ENCODE results near the gene FGF8. TPM values are rescaled to one million over a fixed set of nuclear protein-coding genes. Genes with fewer than 3 reads are reported as not detected.
A peak's percentile ranks its signal among the peaks of the same experiment; 100 is the strongest.

The FGF8 gene
- total RNA-seq, 1 donor from 2014 or later, result 17.6 TPM

GRCh38 chr10:101732096-101732495, 43.8 kb downstream of the FGF8 start:
- H3K27ac ChIP-seq, result no peak overlapping the region
- DNase-seq (ENCODE audit: low spot score), result no peak
- H3K27me3 ChIP-seq, result no peaks in the 10 kb centered on the region
- H3K79me2 ChIP-seq (ENCODE audit: low read depth), result no peaks in the 10 kb centered on the region
- Mint-ChIP-seq H3K4me1 (peaks cover 14% of the 10 kb centered on the region), H3K27me3 (ENCODE audit: insufficient read depth, low read depth) (peaks cover 13% of the 10 kb centered on the region), H3K9me3 (no peaks in the 10 kb centered on the region), H3K27ac (no peak overlapping the region), H3K36me3 (peaks cover 2% of the 10 kb centered on the region), H3K4me3 (no peak overlapping the region)
- no peak for TF ChIP-seq EZH2phosphoT487 (IDR thresholded peaks at IDR 0.05)
- no peak for TF ChIP-seq CTCF (IDR thresholded peaks at IDR 0.05)
- no peak for TF ChIP-seq EZH2 (IDR thresholded peaks at IDR 0.05)
- no peak overlapping the region for H3K4me3 ChIP-seq
- H3K4me2 ChIP-seq, result no peak overlapping the region
- no peak overlapping the region for H2AFZ ChIP-seq (replicated peaks)
- H3F3A ChIP-seq (ENCODE audit: low read depth), result peaks cover 25% of the 10 kb centered on the region
- no peaks in the 10 kb centered on the region for H4K20me1 ChIP-seq (ENCODE audit: low read depth)
- no peaks in the 10 kb centered on the region for H3K36me3 ChIP-seq
- no peaks in the 10 kb centered on the region for H3K9me3 ChIP-seq (ENCODE audit: low read depth)
- H3K9ac ChIP-seq, result no peak overlapping the region
- H3K4me1 ChIP-seq, result peaks cover 26% of the 10 kb centered on the region

GRCh38 chr10:101726115-101726387, 49.9 kb downstream of the FGF8 start:
- Histone ChIP-seq H3K4me3 (no peak overlapping the region), H3K79me2 (ENCODE audit: low read depth) (no peaks in the 10 kb centered on the region), H3K9me3 (ENCODE audit: low read depth) (no peaks in the 10 kb centered on the region), H4K20me1 (ENCODE audit: low read depth) (no peaks in the 10 kb centered on the region), H3K27ac (no peak overlapping the region), H3K4me2 (no peak overlapping the region), H3K4me1 (peaks cover 10% of the 10 kb centered on the region), H3F3A (ENCODE audit: low read depth) (no peaks in the 10 kb centered on the region), H3K27me3 (no peaks in the 10 kb centered on the region), H3K36me3 (no peaks in the 10 kb centered on the region), H2AFZ (replicated peaks) (no peak overlapping the region), H3K9ac (no peak overlapping the region)
- Mint-ChIP-seq H3K4me3 (no peak overlapping the region), H3K27me3 (ENCODE audit: insufficient read depth, low read depth) (peaks cover 7% of the 10 kb centered on the region), H3K36me3 (peaks cover 2% of the 10 kb centered on the region), H3K9me3 (no peaks in the 10 kb centered on the region), H3K27ac (no peak overlapping the region), H3K4me1 (peaks cover 28% of the 10 kb centered on the region)
- no peak for TF ChIP-seq EZH2phosphoT487 (IDR thresholded peaks at IDR 0.05)
- TF ChIP-seq CTCF (IDR thresholded peaks at IDR 0.05), result no peak
- TF ChIP-seq EZH2 (IDR thresholded peaks at IDR 0.05), result no peak
- no peak for DNase-seq (ENCODE audit: low spot score)

- no peaks in the 10 kb centered on the region for H3K9me3 Mint-ChIP-seq
- H3K4me1 Mint-ChIP-seq, result peaks cover 28% of the 10 kb centered on the region
- peaks cover 2% of the 10 kb centered on the region for H3K36me3 Mint-ChIP-seq
- no peak overlapping the region for H3K4me3 ChIP-seq
- H3K4me3 Mint-ChIP-seq, result no peak overlapping the region
- peaks cover 10% of the 10 kb centered on the region for H3K4me1 ChIP-seq
- H3K36me3 ChIP-seq, result no peaks in the 10 kb centered on the region
- peak overlapping the region; percentile 10 for H3K4me2 ChIP-seq
- H4K20me1 ChIP-seq (ENCODE audit: low read depth), result no peaks in the 10 kb centered on the region
- H2AFZ ChIP-seq (replicated peaks), result peak overlapping the region; percentile 44
- no peaks in the 10 kb centered on the region for H3K27me3 ChIP-seq
- H3K27ac Mint-ChIP-seq, result no peak overlapping the region
- TF ChIP-seq EZH2phosphoT487 (IDR thresholded peaks at IDR 0.05), result no peak
- TF ChIP-seq EZH2 (IDR thresholded peaks at IDR 0.05), result no peak
- TF ChIP-seq CTCF (IDR thresholded peaks at IDR 0.05), result no peak
- H3K27ac ChIP-seq, result no peak overlapping the region
- DNase-seq (ENCODE audit: low spot score), result no peak
- no peaks in the 10 kb centered on the region for H3K9me3 ChIP-seq (ENCODE audit: low read depth)
- peaks cover 7% of the 10 kb centered on the region for H3K27me3 Mint-ChIP-seq (ENCODE audit: insufficient read depth, low read depth)
- H3F3A ChIP-seq (ENCODE audit: low read depth), result no peaks in the 10 kb centered on the region
- no peak overlapping the region for H3K9ac ChIP-seq
- H3K79me2 ChIP-seq (ENCODE audit: low read depth), result no peaks in the 10 kb centered on the region
These were observed 50.4 kb downstream of the FGF8 start for GRCh38 chr10:101725296-101726114.

All from neural progenitor cell (in vitro differentiated cells).